ENCODE measurements around the gene CDK2AP2.

DNA sequence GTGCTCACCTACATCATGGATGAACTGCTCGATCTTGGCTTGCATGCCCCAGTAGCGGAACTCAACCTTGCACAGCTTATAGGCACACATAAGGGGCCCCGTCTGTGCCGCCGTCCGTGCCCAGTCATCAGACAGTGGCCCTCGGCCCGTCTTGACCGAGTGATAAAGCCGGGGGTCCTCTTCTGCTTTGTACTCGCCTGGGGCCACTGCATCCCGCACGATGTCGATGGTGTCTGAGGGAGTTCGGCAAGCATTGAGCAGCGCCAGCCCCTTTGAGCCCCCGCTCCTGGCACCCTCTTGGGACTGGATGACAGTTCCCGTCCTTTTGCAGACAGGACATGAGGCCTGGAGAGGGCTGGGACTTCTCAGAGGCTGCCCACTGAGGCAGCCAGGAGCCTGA, 6.1 kb downstream of the CDK2AP2 start:
- TF ChIP-seq ESRRG (CRISPR knock-in tag; IDR thresholded peaks at IDR 0.05), result no peak
- TF ChIP-seq, protein P1, sequence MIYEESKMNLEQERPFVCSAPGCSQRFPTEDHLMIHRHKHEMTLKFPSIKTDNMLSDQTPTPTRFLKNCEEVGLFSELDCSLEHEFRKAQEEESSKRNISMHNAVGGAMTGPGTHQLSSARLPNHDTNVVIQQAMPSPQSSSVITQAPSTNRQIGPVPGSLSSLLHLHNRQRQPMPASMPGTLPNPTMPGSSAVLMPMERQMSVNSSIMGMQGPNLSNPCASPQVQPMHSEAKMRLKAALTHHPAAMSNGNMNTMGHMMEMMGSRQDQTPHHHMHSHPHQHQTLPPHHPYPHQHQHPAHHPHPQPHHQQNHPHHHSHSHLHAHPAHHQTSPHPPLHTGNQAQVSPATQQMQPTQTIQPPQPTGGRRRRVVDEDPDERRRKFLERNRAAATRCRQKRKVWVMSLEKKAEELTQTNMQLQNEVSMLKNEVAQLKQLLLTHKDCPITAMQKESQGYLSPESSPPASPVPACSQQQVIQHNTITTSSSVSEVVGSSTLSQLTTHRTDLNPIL (CRISPR knock-in tag; IDR thresholded peaks at IDR 0.05; ENCODE audit: low read depth), result no peak
- no peak for TF ChIP-seq TCF4 (CRISPR knock-in tag; IDR thresholded peaks at IDR 0.05; ENCODE audit: borderline replicate concordance)
- no peak for TF ChIP-seq RARB (CRISPR knock-in tag; IDR thresholded peaks at IDR 0.05)
- no peak for TF ChIP-seq ZNF8 (CRISPR knock-in tag; IDR thresholded peaks at IDR 0.05)
- TF ChIP-seq PPARA (CRISPR knock-in tag; IDR thresholded peaks at IDR 0.05; ENCODE audit: borderline replicate concordance), result no peak
- TF ChIP-seq, protein P2, sequence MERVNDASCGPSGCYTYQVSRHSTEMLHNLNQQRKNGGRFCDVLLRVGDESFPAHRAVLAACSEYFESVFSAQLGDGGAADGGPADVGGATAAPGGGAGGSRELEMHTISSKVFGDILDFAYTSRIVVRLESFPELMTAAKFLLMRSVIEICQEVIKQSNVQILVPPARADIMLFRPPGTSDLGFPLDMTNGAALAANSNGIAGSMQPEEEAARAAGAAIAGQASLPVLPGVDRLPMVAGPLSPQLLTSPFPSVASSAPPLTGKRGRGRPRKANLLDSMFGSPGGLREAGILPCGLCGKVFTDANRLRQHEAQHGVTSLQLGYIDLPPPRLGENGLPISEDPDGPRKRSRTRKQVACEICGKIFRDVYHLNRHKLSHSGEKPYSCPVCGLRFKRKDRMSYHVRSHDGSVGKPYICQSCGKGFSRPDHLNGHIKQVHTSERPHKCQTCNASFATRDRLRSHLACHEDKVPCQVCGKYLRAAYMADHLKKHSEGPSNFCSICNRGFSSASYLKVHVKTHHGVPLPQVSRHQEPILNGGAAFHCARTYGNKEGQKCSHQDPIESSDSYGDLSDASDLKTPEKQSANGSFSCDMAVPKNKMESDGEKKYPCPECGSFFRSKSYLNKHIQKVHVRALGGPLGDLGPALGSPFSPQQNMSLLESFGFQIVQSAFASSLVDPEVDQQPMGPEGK (CRISPR knock-in tag; IDR thresholded peaks at IDR 0.05; ENCODE audit: borderline replicate concordance), result no peak
- TF ChIP-seq ARNTL (CRISPR knock-in tag; IDR thresholded peaks at IDR 0.05; ENCODE audit: borderline replicate concordance, low read depth), result no peak
- TF ChIP-seq, protein P3, sequence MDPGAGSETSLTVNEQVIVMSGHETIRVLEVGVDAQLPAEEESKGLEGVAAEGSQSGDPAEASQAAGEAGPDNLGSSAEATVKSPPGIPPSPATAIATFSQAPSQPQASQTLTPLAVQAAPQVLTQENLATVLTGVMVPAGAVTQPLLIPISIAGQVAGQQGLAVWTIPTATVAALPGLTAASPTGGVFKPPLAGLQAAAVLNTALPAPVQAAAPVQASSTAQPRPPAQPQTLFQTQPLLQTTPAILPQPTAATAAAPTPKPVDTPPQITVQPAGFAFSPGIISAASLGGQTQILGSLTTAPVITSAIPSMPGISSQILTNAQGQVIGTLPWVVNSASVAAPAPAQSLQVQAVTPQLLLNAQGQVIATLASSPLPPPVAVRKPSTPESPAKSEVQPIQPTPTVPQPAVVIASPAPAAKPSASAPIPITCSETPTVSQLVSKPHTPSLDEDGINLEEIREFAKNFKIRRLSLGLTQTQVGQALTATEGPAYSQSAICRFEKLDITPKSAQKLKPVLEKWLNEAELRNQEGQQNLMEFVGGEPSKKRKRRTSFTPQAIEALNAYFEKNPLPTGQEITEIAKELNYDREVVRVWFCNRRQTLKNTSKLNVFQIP (CRISPR knock-in tag; IDR thresholded peaks at IDR 0.05; ENCODE audit: borderline replicate concordance, low read depth), result no peak
- TF ChIP-seq ZNF565 (CRISPR knock-in tag; conservative IDR thresholded peaks at IDR 0.05; ENCODE audit: low read depth), result no peak
- TF ChIP-seq CSDC2 (CRISPR knock-in tag; IDR thresholded peaks at IDR 0.05), result no peak
- TF ChIP-seq ZNF70 (CRISPR knock-in tag; IDR thresholded peaks at IDR 0.05), result no peak
- no peak for TF ChIP-seq ISL1 (CRISPR knock-in tag; IDR thresholded peaks at IDR 0.05)
- TF ChIP-seq GLIS3 (CRISPR knock-in tag; IDR thresholded peaks at IDR 0.05), result no peak

Measured in SK-N-SH treated with all-trans-retinoic acid at 6 μM for 48 hours (cell line).